NCI-H1092 treated with DMSO at 0.1 percent for 48 hours (cell line): ENCODE results near the gene KRTAP9-4.
A peak's percentile ranks its signal among the peaks of the same experiment; 100 is the strongest.
"Not testable (repeated sequence)": the region's sequence is repeated elsewhere in the genome, so short reads cannot be mapped to it uniquely, and the experiment has no call there.

Experiments used
- DNase-seq: peaks from one replicate; lab custom pipeline; 2025; lab: John Stamatoyannopoulos, UW

KRTAP9-4 gene, protein sequence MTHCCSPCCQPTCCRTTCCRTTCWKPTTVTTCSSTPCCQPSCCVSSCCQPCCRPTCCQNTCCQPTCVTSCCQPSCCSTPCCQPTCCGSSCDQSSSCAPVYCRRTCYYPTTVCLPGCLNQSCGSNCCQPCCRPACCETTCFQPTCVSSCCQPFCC

DNA sequence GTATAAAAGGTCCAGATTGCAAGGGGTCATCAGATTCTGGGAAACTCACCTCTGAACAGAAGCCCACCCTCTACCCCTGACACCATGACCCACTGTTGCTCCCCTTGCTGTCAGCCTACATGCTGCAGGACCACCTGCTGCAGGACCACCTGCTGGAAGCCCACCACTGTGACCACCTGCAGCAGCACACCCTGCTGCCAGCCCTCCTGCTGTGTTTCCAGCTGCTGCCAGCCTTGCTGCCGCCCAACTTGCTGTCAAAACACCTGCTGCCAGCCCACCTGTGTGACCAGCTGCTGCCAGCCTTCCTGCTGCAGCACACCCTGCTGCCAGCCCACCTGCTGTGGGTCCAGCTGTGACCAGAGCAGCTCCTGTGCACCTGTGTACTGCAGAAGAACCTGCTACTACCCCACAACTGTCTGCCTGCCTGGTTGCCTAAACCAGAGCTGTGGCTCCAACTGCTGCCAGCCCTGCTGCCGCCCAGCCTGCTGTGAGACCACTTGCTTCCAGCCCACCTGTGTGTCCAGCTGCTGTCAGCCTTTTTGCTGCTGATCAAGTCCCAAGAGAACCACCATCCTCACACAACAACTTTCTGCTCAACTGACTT lies at the start of gene KRTAP9-4:
KRTAP9-4 (plus strand) TSS at position 51 of the 604 bp plus-strand sequence; CDS start at position 85, 34 bp downstream.
- not testable (repeated sequence) for DNase-seq

DNA sequence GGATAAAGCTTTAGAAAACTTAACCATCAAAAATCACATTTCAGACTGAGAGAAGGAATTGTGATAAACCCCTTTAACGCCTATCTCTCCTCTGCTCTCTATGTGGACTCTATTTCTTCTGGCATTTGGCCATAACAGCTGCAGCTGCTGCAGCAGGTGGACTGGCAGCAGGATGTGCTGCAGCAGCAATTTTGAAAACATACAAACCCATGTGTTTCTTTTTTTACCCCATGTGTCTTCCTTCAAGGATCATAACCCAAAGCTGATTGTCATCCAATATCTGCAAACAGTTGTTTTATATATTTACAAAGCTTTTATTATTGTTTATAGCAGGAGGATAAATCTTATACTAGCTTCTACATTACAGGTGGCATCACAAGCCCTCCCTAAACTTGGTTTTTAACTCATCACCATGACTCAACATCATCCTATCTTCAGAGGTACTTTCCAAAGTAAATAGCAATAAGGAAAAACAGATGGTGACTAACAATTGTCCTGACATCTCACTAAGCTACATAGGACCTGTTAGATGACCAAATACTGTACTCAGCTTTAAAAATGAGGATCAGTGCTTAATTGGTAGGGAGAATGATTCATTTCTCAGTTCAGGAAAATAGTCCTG lies 37.5 kb upstream of the KRTAP9-4 start:
- peak; percentile 21 for DNase-seq

DNA sequence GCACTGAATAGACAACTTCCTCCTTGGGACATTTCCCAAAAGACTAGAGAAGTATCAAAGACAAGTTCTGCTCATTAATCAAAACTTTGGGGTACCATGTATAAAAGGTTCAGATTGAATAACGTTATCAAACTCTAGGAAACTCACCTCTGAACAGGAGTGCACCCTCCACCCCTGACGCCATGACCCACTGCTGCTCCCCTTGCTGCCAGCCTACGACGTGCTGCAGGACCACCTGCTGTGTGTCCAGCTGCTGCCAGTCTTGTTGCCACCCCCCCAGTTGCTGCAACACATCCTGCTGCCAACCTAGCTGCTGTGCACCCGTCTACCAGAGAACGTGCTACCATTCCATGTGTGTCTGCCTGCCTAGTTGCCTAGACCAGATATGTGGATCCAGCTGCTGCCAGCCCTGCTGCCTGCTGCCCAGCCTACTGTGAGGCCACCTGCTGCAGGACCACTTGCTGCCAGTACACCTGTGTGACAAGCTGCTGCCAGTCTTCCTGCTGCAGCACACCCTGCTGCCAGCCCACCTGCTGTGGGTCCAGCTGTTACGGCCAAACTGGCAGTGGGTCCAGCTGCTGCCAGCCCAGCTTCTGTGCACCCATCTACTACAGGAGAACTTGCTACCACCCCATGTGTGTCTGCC lies 36.8 kb upstream of the KRTAP9-4 start:
- DNase-seq = peak; percentile 17

DNA sequence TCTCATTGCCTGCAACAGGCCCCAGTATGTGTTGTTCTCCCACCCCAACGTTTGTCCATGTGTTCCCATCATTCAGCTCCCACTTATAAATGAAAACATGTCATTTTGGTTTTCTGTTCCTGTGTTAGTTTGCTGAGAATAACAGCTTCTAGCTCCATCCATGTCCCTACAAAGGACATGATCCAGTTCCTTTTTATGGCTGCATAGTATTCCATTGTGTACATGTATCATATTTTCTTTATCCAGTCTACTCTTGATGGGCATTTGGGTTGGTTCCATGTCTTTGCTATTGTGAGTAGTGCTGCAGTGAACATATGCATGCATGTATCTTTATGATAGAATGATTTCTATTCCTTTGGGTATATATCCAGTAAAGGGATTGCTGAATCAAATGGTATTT lies 33.8 kb upstream of the KRTAP9-4 start:
- DNase-seq = no peak

DNA sequence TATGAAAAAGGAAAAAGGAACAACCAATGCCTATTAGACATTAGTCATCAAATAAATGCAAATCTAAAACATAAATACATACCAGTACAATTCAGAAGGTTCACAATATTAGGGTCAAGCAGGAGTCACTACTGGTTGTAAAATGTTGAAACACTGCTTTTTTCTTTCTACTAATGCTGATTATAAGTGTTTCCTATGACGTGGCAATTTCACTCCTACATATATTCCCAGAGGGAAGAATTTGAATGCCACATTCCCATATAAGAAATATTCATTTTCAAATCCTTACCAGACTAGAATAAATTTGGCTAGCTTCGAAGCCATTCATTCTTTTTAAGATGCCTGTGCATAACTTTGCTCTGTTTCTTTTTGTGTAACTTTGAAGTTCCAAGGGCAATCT lies 25.7 kb upstream of the KRTAP9-4 start:
- no peak for DNase-seq

DNA sequence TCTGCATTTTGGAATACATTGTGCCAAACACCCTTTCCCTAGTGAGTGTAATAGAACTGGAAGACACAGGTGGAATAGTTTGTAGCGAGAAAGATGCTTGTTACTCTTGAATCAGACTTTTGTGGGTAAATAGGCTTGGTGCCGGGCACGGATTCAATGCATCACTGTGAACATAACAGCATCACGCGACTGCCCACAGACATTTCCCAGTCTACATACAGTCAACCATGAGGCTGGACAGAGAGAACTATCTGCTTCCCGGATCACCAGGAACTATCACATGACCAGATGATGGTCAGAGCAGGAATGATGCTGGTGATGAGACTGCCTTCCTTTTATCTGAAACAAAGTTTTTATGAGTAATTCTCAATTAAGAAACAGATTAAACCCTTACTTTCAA lies 23.4 kb upstream of the KRTAP9-4 start:
- no peak for DNase-seq

DNA sequence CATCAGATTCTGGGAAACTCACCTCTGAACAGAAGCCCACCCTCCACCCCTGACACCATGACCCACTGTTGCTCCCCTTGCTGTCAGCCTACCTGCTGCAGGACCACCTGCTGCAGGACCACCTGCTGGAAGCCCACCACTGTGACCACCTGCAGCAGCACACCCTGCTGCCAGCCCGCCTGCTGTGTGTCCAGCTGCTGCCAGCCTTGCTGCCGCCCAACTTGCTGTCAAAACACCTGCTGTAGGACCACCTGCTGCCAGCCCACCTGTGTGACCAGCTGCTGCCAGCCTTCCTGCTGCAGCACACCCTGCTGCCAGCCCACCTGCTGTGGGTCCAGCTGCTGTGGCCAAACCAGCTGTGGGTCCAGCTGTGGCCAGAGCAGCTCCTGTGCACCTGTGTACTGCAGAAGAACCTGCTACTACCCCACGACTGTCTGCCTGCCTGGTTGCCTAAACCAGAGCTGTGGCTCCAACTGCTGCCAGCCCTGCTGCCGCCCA lies 22.8 kb upstream of the KRTAP9-4 start, which contains the start of gene KRTAP9-2:
KRTAP9-2 (plus strand) TSS at position 51 of the 498 bp plus-strand sequence; CDS start at position 58, 7 bp downstream.
- DNase-seq = not testable (repeated sequence)

DNA sequence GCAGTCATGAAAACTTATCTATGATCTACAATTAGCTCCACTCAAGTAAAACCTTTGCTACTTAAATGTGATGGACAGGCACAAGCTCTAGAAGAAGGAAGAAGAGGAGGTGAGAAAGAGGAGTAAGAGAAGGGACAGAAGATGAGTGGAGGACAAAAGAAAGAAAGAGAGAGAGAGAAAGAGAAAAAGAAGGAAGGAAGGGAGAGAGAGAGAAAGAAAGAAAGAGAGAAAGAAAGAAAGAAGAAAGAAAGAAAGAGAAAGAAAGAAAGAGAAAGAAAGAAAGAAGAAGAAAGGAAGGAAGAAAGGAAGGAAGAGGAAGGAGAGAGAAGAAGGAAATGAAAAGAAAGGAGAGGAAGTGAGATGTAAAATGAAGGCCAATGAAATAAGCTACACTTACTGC lies 19.4 kb upstream of the KRTAP9-4 start:
- no peak for DNase-seq

DNA sequence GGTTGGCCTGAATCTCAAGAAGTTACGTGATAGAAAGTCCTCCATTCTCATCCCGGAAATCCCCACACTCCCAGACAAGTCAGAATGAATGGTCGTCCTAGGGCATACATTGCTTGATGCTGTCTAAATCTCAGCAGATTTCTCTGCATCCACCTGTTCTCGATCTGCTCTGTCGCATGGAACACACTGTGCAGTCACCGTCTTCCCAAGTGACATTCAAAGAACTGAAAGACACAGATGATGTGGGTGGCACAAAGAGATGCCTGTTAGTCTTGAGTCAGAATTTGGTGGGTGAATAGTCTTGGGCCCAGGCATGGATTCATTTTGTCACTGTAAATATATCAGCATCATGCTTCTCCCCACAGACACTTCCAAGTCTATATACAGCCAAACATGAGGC lies 17.8 kb upstream of the KRTAP9-4 start:
- no peak for DNase-seq

DNA sequence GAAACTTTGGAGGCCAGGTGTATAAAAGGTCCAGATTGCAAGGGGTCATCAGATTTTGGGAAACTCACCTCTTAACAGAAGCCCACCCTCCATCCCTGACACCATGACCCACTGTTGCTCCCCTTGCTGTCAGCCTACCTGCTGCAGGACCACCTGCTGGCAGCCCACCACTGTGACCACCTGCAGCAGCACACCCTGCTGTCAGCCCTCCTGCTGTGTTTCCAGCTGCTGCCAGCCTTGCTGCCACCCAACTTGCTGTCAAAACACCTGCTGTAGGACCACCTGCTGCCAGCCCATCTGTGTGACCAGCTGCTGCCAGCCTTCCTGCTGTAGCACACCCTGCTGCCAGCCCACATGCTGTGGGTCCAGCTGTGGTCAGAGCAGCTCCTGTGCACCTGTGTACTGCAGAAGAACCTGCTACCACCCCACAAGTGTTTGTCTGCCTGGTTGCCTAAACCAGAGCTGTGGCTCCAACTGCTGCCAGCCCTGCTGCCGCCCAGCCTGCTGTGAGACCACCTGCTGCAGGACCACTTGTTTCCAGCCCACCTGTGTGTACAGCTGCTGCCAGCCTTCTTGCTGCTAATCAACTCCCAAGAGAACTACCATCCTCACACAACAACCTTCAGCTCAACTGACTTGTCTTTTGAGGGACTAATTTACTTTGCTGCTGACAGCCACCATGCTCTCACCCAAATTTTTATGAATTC lies 16.9 kb upstream of the KRTAP9-4 start, which contains the start of gene KRTAP9-3:
KRTAP9-3 (plus strand) TSS at position 51 of the 707 bp plus-strand sequence; CDS start at position 104, 53 bp downstream.
- not testable (repeated sequence) for DNase-seq

DNA sequence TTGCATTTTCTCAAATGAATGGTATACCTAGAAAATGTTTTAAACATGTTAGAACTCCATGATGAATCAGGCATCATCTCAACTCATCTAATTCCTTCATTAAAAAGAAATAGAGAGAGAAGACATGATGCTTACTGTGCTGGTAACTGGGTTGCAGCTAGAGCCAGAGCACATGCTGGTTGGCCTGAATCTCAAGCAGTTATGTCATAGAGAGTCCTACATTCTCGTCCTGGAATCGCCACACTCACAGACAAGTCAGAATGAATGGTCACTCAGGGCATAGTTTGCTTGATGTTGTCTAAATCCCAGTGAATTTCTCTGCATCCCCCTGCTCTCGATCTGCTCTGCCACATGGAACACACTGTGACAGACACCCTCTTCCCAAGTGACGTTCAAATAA lies 12.4 kb upstream of the KRTAP9-4 start:
- DNase-seq = not testable (repeated sequence)

DNA sequence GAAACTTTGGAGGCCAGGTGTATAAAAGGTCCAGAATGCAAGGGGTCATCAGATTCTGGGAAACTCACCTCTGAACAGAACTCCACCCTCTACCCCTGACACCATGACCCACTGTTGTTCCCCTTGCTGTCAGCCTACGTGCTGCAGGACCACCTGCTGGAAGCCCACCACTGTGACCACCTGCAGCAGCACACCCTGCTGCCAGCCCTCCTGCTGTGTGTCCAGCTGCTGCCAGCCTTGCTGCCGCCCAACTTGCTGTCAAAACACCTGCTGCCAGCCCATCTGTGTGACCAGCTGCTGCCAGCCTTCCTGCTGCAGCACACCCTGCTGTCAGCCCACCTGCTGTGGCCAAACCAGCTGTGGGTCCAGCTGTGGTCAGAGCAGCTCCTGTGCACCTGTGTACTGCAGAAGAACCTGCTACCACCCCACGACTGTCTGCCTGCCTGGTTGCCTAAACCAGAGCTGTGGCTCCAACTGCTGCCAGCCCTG lies 11.5 kb upstream of the KRTAP9-4 start, which contains the start of gene KRTAP9-8:
KRTAP9-8 (plus strand) TSS at position 51 of the 489 bp plus-strand sequence; CDS start at position 104, 53 bp downstream.
- not testable (repeated sequence) for DNase-seq

DNA sequence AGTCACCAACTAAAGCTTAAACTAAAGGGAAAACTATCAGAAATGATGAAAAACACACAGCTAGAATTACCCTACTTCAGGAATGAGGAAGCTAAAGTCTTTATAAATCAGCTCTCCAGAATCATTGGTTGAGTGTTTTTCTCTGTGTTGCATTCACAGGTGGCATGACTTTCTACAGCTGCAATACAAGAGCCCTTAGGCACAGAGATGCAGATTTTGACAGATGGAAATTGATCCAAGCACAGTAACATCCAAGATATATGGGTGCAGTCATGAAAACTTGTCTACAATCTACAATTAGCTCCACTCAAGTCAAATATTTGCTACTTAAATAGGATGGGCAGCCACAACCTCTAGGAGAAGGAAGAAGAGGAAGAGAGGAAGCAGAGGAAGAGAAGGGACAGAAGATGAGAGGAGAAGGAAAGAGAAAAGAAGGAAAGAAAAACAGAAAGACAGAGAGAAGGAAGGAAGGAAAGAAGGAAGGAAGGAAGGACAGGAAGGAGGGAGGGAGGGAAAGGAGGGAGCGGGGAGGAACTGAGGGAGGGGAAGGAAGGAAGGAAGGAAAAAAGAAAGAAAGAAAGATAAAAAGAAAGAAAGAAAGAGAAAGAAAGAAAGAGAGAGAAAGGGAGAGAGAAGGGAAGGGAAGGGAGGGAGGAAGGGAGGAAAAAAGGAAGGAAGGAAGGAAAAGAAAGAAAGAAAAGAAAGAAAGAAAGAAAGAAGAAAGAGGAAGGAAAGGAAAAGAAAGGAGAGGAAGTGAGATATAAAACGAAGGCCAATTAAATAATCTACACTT lies 2.3 kb upstream of the KRTAP9-4 start:
- not testable (repeated sequence) for DNase-seq

DNA sequence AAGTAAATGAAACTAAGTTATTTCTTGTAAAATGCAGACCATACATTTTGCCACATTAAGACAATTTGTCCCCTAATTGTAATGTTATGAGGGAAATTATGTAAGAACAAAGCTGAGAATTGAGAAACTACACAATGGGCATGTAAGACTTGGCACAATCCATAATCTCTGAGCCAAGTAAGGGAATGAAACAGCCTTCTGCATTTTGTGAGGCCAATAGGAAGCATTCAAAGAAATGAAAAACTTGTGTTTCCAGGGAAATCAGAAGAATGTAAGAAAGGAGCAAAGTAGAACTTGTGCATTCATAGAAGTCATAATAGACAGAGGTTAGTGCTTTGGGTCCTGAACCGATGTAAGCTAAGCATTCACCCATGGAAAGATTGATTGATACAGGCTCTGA lies 1.8 kb downstream of the KRTAP9-4 start:
- no peak for DNase-seq

DNA sequence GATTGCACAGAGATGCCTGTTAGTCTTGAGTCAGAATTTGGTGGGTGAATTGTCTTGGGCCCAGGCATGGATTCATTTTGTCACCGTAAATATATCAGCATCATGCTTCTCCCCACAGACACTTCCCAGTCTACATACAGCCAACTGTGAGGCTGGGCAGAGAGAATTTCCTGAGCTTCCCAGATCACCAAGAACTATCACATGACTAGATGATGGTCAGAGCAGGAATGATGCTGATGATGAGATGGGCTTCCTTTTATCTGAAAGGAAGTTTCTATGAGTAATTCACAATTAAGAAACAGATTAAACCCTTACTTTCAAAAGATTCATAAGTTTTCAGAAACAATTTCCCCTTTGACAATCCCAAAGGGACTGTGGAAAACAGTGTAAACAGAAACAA lies 5.4 kb downstream of the KRTAP9-4 start:
- DNase-seq = no peak

DNA sequence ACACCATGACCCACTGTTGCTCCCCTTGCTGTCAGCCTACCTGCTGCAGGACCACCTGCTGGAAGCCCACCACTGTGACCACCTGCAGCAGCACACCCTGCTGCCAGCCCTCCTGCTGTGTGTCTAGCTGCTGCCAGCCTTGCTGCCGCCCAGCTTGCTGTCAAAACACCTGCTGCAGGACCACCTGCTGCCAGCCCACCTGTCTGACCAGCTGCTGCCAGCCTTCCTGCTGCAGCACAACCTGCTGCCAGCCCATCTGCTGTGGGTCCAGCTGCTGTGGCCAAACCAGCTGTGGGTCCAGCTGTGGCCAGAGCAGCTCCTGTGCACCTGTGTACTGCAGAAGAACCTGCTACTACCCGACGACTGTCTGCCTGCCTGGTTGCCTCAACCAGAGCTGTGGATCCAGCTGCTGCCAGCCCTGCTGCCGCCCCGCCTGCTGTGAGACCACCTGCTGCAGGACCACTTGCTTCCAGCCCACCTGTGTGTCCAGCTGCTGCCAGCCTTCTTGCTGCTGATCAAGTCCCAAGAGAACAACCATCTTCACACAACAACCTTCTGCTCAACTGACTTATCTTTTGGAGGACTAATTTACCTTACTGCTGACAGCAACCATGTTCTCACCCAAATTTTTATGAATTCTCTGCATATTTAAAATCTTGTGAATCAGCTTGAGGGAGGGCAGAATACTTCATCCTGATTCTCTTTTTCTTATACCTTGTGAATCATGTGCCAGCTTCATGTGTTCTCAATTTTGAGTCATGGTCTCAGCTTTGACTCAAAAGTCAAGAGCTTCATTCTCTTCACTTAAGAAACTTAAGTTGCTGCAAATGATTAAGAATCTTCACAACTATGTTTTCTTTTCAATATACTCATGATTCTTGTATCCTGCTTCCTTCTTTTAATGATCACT lies 6.1 kb downstream of the KRTAP9-4 start, which contains the start of gene KRTAP9-9:
KRTAP9-9 (plus strand) TSS at position 4 of the 910 bp plus-strand sequence.
- not testable (repeated sequence) for DNase-seq

DNA sequence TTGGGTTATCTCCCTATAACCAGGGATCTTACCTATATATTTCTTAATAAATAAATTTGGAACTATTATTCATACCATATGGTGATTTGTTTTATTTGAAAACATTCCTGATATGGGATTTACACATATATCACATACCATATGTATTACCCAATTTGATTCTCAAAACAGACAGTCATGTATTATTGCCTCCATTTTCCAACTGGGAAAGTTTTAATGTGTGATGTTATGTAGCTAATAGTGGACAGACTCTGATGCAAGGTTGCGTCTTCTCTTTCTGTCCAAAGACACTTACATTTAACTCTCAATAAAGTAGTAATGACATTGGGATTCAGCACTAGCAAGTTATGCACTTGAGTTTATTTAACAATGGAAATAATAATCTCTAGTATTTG lies 6.8 kb downstream of the KRTAP9-4 start:
- DNase-seq = no peak

DNA sequence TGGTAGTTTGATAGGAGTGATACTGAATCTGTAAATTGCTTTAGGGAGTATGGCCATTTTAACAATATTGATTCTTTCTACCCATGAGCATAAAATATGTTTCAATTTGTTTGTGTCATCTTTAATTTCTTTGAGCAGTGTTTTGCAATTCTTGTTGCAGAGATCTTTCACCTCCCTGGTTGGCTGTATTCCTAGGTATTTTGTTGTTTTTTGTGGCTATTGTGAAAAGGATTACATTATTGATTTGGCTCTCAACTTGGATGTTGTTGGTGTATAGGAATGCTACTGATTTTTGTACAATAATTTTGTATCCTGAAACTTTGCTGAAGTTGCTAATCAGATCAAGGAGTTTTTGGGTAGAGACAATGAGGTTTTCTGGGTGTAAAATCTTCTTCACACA lies 8.9 kb downstream of the KRTAP9-4 start:
- DNase-seq = no peak

DNA sequence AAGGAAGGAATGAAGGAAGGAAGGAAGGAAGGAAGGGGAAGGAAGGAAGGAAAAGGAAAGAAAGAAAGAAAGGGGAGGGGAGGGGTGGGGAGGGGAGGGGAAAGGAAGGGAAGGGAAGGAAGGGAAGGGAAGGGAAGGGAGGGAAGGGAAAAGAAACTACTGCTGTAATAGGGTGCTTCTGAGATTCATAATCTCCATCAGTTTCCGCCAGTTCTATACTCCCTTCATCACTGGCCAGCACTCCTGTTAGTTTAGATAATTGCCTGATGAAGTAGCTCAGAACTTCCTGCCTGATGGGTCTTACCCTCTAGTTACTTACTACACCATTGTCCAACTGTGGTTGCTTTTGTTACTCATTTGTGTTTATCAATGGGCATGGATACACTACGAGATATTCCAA lies 13.7 kb downstream of the KRTAP9-4 start:
- no peak for DNase-seq

DNA sequence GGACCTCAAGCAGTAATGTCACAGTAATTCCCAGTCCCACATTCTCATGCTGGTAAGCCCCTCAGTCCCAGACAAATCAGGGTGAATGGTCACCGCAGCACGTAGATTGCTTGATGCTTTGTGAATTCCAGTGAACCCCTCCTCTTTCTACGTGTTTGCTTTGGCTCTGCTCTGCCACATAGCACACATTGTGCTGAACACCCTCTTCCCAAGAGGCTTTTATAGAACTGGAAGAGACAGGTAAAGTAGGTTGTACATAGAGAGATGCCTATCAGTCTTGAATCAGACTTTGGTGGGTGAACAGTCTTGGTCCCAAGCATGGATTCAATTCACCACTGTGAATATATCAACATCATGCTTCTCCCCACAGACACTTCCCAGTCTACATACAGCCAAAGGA lies 15.1 kb downstream of the KRTAP9-4 start:
- DNase-seq = no peak
